GM23338 (cell line): ENCODE data around the gene PSMB8. TPM values are rescaled to one million over a fixed set of nuclear protein-coding genes. Genes with fewer than 3 reads are reported as not detected.
"Not testable (repeated sequence)": the region's sequence is repeated elsewhere in the genome, so short reads cannot be mapped to it uniquely, and the experiment has no call there.

Experiments
- ATAC-seq: fragments of 200-7000 bp; cut with Tn5 transposase; 3 replicates; pipeline ENCODE4 v1.9.1; 2020
- DNase-seq: peaks from one replicate; pipeline ENCODE4 v3.0.0-alpha.2; 2015; ENCODE audit warnings: low spot score
- H2AFZ ChIP-seq: fragments of 200-600 bp; sonication (generic); 2 replicates; pipeline ENCODE4 v1.8.0; 2016; ENCODE audit warnings: antibody characterized with exemption, mild to moderate bottlenecking, moderate library complexity
- H3F3A ChIP-seq: fragments of 200-600 bp; sonication (generic); replicated peaks from 2 replicates; pipeline ENCODE4 v1.8.0; 2017; ENCODE audit warnings: antibody characterized with exemption, mixed run types, low read depth
- H3K27ac ChIP-seq: fragments of 200-600 bp; sonication (generic); 2 replicates; pipeline ENCODE4 v1.6.1; 2016; ENCODE audit warnings: low read depth
- H3K27me3 ChIP-seq: fragments of 200-600 bp; sonication (generic); 2 replicates; pipeline ENCODE4 v1.8.0; 2016; ENCODE audit warnings: mild to moderate bottlenecking, mixed run types, moderate library complexity; ENCODE audit not compliant: insufficient read depth
- H3K36me3 ChIP-seq: fragments of 200-600 bp; sonication (generic); 2 replicates; pipeline ENCODE4 v1.8.0; 2016; ENCODE audit warnings: mild to moderate bottlenecking; ENCODE audit not compliant: insufficient read depth
- H3K4me1 ChIP-seq: fragments of 200-600 bp; sonication (generic); 2 replicates; pipeline ENCODE4 v1.8.0; 2016; ENCODE audit warnings: mild to moderate bottlenecking, moderate library complexity; ENCODE audit not compliant: insufficient read depth
- H3K4me2 ChIP-seq: fragments of 200-600 bp; sonication (generic); 2 replicates; pipeline ENCODE4 v1.7.1; 2017; ENCODE audit warnings: mixed run types
- H3K4me3 ChIP-seq: fragments of 200-600 bp; sonication (generic); 2 replicates; pipeline ENCODE4 v1.6.1; 2016; ENCODE audit warnings: mixed run types
- H3K79me2 ChIP-seq: fragments of 200-600 bp; sonication (generic); replicated peaks from 2 replicates; pipeline ENCODE4 v1.8.0; 2017; ENCODE audit warnings: mild to moderate bottlenecking; ENCODE audit not compliant: insufficient read depth
- H3K9me2 ChIP-seq: fragments of 200-600 bp; sonication (generic); 2 replicates; pipeline ENCODE4 v1.8.0; 2017; ENCODE audit not compliant: insufficient read depth
- H4K20me1 ChIP-seq: fragments of 200-600 bp; sonication (generic); replicated peaks from 2 replicates; pipeline ENCODE4 v1.8.0; 2017; ENCODE audit warnings: mild to moderate bottlenecking; ENCODE audit not compliant: insufficient read depth
- H3K27ac Mint-ChIP-seq: 2 replicates; pipeline ENCODE4 v1.8.0; 2020; ENCODE audit warnings: inconsistent platforms, mild to moderate bottlenecking, moderate library complexity, mixed read lengths
- H3K27me3 Mint-ChIP-seq: 3 replicates; pipeline ENCODE4 v1.8.0; 2022; ENCODE audit warnings: low read depth, mild to moderate bottlenecking, moderate library complexity, mixed read lengths, inconsistent platforms; ENCODE audit not compliant: insufficient read depth, poor library complexity
- H3K36me3 Mint-ChIP-seq: 3 replicates; pipeline ENCODE4 v1.8.0; 2021; ENCODE audit warnings: low read depth, mild to moderate bottlenecking, inconsistent platforms, moderate library complexity, mixed read lengths
- H3K4me1 Mint-ChIP-seq: 3 replicates; pipeline ENCODE4 v1.8.0; 2020; ENCODE audit warnings: mild to moderate bottlenecking, inconsistent platforms, mixed read lengths
- H3K4me3 Mint-ChIP-seq: 3 replicates; pipeline ENCODE4 v1.8.0; 2021; ENCODE audit warnings: moderate library complexity, mild to moderate bottlenecking, inconsistent platforms, mixed read lengths
- H3K9me3 Mint-ChIP-seq: 3 replicates; pipeline ENCODE4 v1.8.0; 2020; ENCODE audit warnings: moderate library complexity, mild to moderate bottlenecking, inconsistent platforms, mixed read lengths
- EZH2 ChIP-seq: fragments of 200-600 bp; sonication (generic); IDR thresholded peaks from one replicate; pipeline ENCODE4 v1.8.0; 2017; ENCODE audit warnings: antibody characterized with exemption, mild to moderate bottlenecking, low read depth; ENCODE audit not compliant: unreplicated experiment
- ZNF114 ChIP-seq: fragments of 250-450 bp; sonication (Bioruptor Pico); IDR thresholded peaks from 2 replicates; pipeline ENCODE4 v1.5.0; 2020; ENCODE audit warnings: mild to moderate bottlenecking, moderate library complexity
- polyA plus RNA-seq: library from polyadenylated mRNA; unstranded; fragments of >200 nt; fragmentation: Nextera tagmentation; extraction: Ambion mirVana; gene quantifications from 2 replicates; pipeline ENCODE4 v1.2.1, GENCODE V29; 2016
- total RNA-seq: library from RNA; depleted of rRNA; stranded (reverse); fragments of >200 nt; shearing (Covaris generic); gene quantifications from 2 replicates; pipeline ENCODE4 v1.2.3, GENCODE V29; 2014
- TF ChIP-seq, protein P1 (sequence below): IDR thresholded peaks from 2 replicates; pipeline ENCODE4 v1.6.1; 2016; ENCODE audit warnings: antibody characterized with exemption
- TF ChIP-seq, protein P2 (sequence below): fragments of 250-450 bp; sonication (Bioruptor Pico); IDR thresholded peaks from 2 replicates; pipeline ENCODE4 v1.5.0; 2020; ENCODE audit warnings: mild to moderate bottlenecking, moderate library complexity

PSMB8 gene
- total and polyA plus RNA-seq, 2 experiments from 2014 or later: 16.5 to 27.6 TPM

DNA sequence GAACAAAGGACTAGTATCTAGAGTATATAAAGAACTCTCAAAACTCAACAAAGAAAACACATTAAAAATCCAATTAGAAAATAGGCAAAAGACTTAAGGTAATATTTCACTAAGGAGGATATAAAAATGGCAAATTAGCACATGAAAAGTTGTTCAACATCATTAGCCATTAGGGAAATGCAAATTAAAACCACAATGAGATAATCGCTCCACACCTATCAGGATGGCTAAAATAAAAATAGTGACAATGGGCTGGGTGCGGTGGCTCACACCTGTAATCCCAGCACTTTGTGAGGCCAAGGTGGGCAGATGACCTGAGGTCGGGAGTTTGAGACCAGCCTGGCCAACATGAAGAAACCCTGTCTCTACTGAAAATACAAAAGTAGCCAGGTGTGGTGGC, 37.1 kb upstream of the PSMB8 start:
- not testable (repeated sequence) for H3K4me2 ChIP-seq, H3K9me2 ChIP-seq, H3K9me3 Mint-ChIP-seq, H3K4me1 ChIP-seq, H3K27ac Mint-ChIP-seq, H3K4me3 ChIP-seq, H3K4me3 Mint-ChIP-seq, H3F3A ChIP-seq, DNase-seq, H3K4me1 Mint-ChIP-seq, H2AFZ ChIP-seq, H3K79me2 ChIP-seq, H3K27me3 Mint-ChIP-seq, H3K36me3 Mint-ChIP-seq, H3K27me3 ChIP-seq, H3K27ac ChIP-seq, H3K36me3 ChIP-seq, H4K20me1 ChIP-seq, ATAC-seq

DNA sequence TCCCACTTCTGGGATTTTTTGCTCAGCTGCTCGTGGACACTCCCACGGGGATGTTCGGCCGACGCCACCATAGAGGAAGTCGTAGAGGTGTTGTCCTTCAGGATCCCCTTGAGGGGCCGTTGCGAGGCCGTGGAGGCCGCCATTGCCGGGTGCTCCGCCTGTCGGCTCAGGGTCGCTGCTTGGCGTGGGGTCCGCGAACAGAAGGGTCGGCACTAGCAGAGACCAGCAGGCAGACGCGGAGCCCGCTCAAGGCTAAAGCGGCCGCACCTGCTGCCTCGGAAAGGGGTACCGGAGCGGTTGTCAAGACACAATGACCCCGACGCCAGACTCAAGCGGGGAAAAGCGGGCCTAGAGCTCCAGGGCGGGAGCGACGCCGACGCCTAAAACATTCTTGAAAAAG, 35.8 kb upstream of the PSMB8 start:
- H3K4me3 ChIP-seq: no peak overlapping the region
- Mint-ChIP-seq H3K27ac (no peak overlapping the region), H3K36me3 (no peaks in the 10 kb centered on the region), H3K9me3 (no peaks in the 10 kb centered on the region), H3K4me1 (no peaks in the 10 kb centered on the region), H3K4me3 (no peak overlapping the region; the same call in 2 of the 3 replicates), H3K27me3 (peaks cover 5% of the 10 kb centered on the region)
- H3K27me3 ChIP-seq: no peaks in the 10 kb centered on the region
- no peaks in the 10 kb centered on the region for H3K79me2 ChIP-seq
- H2AFZ ChIP-seq: peak overlapping the region; percentile 43; the same call in 1 of the 2 replicates
- H3K4me2 ChIP-seq: no peak overlapping the region
- no peaks in the 10 kb centered on the region for H3K9me2 ChIP-seq
- DNase-seq: peak; percentile 15
- H3K27ac ChIP-seq: no peak overlapping the region
- ATAC-seq: no peak
- H3F3A ChIP-seq: no peaks in the 10 kb centered on the region
- no peak for TF ChIP-seq EZH2
- TF ChIP-seq, protein P1, sequence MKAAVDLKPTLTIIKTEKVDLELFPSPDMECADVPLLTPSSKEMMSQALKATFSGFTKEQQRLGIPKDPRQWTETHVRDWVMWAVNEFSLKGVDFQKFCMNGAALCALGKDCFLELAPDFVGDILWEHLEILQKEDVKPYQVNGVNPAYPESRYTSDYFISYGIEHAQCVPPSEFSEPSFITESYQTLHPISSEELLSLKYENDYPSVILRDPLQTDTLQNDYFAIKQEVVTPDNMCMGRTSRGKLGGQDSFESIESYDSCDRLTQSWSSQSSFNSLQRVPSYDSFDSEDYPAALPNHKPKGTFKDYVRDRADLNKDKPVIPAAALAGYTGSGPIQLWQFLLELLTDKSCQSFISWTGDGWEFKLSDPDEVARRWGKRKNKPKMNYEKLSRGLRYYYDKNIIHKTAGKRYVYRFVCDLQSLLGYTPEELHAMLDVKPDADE: no peak
- no peak for TF ChIP-seq ZNF114
- TF ChIP-seq, protein P2, sequence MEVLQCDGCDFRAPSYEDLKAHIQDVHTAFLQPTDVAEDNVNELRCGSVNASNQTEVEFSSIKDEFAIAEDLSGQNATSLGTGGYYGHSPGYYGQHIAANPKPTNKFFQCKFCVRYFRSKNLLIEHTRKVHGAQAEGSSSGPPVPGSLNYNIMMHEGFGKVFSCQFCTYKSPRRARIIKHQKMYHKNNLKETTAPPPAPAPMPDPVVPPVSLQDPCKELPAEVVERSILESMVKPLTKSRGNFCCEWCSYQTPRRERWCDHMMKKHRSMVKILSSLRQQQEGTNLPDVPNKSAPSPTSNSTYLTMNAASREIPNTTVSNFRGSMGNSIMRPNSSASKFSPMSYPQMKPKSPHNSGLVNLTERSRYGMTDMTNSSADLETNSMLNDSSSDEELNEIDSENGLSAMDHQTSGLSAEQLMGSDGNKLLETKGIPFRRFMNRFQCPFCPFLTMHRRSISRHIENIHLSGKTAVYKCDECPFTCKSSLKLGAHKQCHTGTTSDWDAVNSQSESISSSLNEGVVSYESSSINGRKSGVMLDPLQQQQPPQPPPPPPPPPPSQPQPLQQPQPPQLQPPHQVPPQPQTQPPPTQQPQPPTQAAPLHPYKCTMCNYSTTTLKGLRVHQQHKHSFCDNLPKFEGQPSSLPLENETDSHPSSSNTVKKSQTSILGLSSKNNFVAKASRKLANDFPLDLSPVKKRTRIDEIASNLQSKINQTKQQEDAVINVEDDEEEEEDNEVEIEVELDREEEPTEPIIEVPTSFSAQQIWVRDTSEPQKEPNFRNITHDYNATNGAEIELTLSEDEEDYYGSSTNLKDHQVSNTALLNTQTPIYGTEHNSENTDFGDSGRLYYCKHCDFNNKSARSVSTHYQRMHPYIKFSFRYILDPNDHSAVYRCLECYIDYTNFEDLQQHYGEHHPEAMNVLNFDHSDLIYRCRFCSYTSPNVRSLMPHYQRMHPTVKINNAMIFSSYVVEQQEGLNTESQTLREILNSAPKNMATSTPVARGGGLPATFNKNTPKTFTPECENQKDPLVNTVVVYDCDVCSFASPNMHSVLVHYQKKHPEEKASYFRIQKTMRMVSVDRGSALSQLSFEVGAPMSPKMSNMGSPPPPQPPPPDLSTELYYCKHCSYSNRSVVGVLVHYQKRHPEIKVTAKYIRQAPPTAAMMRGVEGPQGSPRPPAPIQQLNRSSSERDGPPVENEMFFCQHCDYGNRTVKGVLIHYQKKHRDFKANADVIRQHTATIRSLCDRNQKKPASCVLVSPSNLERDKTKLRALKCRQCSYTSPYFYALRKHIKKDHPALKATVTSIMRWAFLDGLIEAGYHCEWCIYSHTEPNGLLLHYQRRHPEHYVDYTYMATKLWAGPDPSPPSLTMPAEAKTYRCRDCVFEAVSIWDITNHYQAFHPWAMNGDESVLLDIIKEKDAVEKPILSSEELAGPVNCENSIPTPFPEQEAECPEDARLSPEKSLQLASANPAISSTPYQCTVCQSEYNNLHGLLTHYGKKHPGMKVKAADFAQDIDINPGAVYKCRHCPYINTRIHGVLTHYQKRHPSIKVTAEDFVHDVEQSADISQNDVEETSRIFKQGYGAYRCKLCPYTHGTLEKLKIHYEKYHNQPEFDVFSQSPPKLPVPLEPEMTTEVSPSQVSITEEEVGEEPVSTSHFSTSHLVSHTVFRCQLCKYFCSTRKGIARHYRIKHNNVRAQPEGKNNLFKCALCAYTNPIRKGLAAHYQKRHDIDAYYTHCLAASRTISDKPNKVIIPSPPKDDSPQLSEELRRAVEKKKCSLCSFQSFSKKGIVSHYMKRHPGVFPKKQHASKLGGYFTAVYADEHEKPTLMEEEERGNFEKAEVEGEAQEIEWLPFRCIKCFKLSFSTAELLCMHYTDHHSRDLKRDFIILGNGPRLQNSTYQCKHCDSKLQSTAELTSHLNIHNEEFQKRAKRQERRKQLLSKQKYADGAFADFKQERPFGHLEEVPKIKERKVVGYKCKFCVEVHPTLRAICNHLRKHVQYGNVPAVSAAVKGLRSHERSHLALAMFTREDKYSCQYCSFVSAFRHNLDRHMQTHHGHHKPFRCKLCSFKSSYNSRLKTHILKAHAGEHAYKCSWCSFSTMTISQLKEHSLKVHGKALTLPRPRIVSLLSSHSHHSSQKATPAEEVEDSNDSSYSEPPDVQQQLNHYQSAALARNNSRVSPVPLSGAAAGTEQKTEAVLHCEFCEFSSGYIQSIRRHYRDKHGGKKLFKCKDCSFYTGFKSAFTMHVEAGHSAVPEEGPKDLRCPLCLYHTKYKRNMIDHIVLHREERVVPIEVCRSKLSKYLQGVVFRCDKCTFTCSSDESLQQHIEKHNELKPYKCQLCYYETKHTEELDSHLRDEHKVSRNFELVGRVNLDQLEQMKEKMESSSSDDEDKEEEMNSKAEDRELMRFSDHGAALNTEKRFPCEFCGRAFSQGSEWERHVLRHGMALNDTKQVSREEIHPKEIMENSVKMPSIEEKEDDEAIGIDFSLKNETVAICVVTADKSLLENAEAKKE (CRISPR knock-in tag): no peak
- H4K20me1 ChIP-seq: no peaks in the 10 kb centered on the region
- H3K4me1 ChIP-seq: no peaks in the 10 kb centered on the region
- no peaks in the 10 kb centered on the region for H3K36me3 ChIP-seq
